Thyroid gland (tissue), 4 donors: ENCODE measurements around the gene ATXN1.

Source experiments
- CTCF ChIP-seq, 6 experiments: fragments of 200-600 bp in 3 of 6; fragments of 450-650 bp in 3 of 6; sonication (generic) in 3 of 6; IDR thresholded peaks; one replicate each; pipeline ENCODE4 v1.5.1; 2016 to 2019; ENCODE audit warnings: antibody characterized with exemption in 6 of 6, mild to moderate bottlenecking in 2 of 6, inconsistent platforms in 1 of 6, moderate library complexity in 1 of 6
- POLR2A ChIP-seq, 2 donors: fragments of 450-650 bp; IDR thresholded peaks; one replicate each; pipeline ENCODE4 v1.6.1; 2017; ENCODE audit warnings: antibody characterized with exemption in 2 of 2, mild to moderate bottlenecking in 2 of 2, moderate library complexity in 1 of 2

GRCh38 chr6:16512544-16513290 is 248.5 kb downstream of the ATXN1 start:
- TF ChIP-seq POLR2A (IDR thresholded peaks at IDR 0.05) (no peak), CTCF (IDR thresholded peaks at IDR 0.05) (no peak)
